Ovary (tissue), 9 donors: ENCODE data around the gene MCAT. TPM values are rescaled to one million over a fixed set of nuclear protein-coding genes. Genes with fewer than 3 reads are reported as not detected.

Source experiments
- DNase-seq, 5 donors: peaks; one replicate each; pipeline ENCODE4 v3.0.0-alpha.2; 2019 to 2020
- H3K27ac ChIP-seq, 2 donors: fragments of 200-600 bp; one replicate each; pipeline versions ENCODE4 v1.5.1 to v1.8.0; 2019 to 2022
- H3K27me3 ChIP-seq: fragments of 200-600 bp; one replicate; pipeline ENCODE4 v1.8.0; 2022
- H3K36me3 ChIP-seq: fragments of 200-600 bp; sonication (generic); one replicate; pipeline ENCODE4 v1.5.1; 2019
- H3K4me1 ChIP-seq: one replicate; pipeline ENCODE4 v1.8.1; 2013; ENCODE audit warnings: mild to moderate bottlenecking, moderate library complexity; ENCODE audit not compliant: insufficient read depth
- H3K4me3 ChIP-seq: fragments of 200-600 bp; sonication (generic); one replicate; pipeline ENCODE4 v1.5.1; 2017
- H3K9me3 ChIP-seq, 2 donors: fragments of 200-600 bp in 1 of 2; sonication (generic) in 1 of 2; one replicate each; pipeline versions ENCODE4 v1.5.1 to v1.8.1; 2013 to 2019; ENCODE audit warnings: mild to moderate bottlenecking in 1 of 2, moderate library complexity in 1 of 2
- CTCF ChIP-seq, 3 donors: fragments of 450-650 bp in 2 of 3; fragments of 200-600 bp in 1 of 3; IDR thresholded peaks; one replicate each; pipeline versions ENCODE4 v1.5.1 to v1.8.0; 2016 to 2022; ENCODE audit warnings: antibody characterized with exemption in 3 of 3, mild to moderate bottlenecking in 1 of 3
- EP300 ChIP-seq: sonication (generic); formaldehyde crosslinking; IDR thresholded peaks from one replicate; pipeline ENCODE4 v1.6.1; 2017; ENCODE audit warnings: antibody characterized with exemption
- POLR2A ChIP-seq: fragments of 450-650 bp; IDR thresholded peaks from one replicate; pipeline ENCODE4 v1.6.1; 2017; ENCODE audit warnings: antibody characterized with exemption, mild to moderate bottlenecking, moderate library complexity
- WGBS, 3 donors: extraction: QIAGEN DNeasy Blood & Tissue Kit in 1 of 3; methylation state at CpG; one replicate each; pipeline versions ENCODE4 v1.1.5 to v1.1.7; 2013 to 2017; 5-methylcytosine and 5-hydroxymethylcytosine counted together
- intact Hi-C, 4 donors: fragments of 100-400 bp; cut with DNase I; formaldehyde crosslinking; loops; one replicate each; pipeline versions ENCODE4 v1.11.0 to v1.15.1; 2022 to 2023
- polyA plus RNA-seq, 2 donors: library from polyadenylated mRNA; stranded (reverse); fragments of 200-250 nt in 1 of 2; fragments of 350-450 nt in 1 of 2; fragmentation: Illumina TruSeq in 1 of 2; extraction: RNeasy Lipid Tissue Mini Kit (QIAGEN cat#74804) in 1 of 2; gene quantifications; one replicate each; pipeline ENCODE4 v1.2.3, GENCODE V29; 2013 to 2014
- total RNA-seq, 7 donors: library from RNA; depleted of rRNA in 2 of 7; stranded (reverse); fragments of >200 nt in 2 of 7; fragmentation: NEBNext Ultra II Directional in 3 of 7; extraction: Animal tissue kit (Norgen Biotek cat#: 25700) in 3 of 7; gene quantifications; one replicate each; pipeline versions ENCODE4 v1.1.0 to v1.2.4, GENCODE V29; 2016 to 2023
- donor health status: DM: no; HTN: no; CAD: no; lungs with moderate emphysema.
- donor health status: DM: no; HTN: no; CAD: no.
- donor health status: Bipolar disorder and iron deficiency.
- donor health status: DM: yes; HTN: yes; CAD: no.
- donor health status: DM: no; HTN: no; CAD: no.
- donor health status: DM: yes; HTN: yes; CAD: no.

MCAT gene
- total and polyA plus RNA-seq, 9 donors, result 7.5 to 34.0 (median 15.9) TPM

- 68 to 76% (median 72%) methylated on average over 13 of the region's 13 CpGs for WGBS, 3 donors
- no peak overlapping the region for H3K27ac ChIP-seq
- intact Hi-C loops, result no loop called here
- H3K4me1 ChIP-seq, result peaks cover 9% of the 10 kb centered on the region
- H3K9me3 ChIP-seq, result no peaks in the 10 kb centered on the region
- no peaks in the 10 kb centered on the region for H3K27me3 ChIP-seq
- TF ChIP-seq CTCF (IDR thresholded peaks at IDR 0.05), result no peak
- TF ChIP-seq EP300, result no peak
- no peak for TF ChIP-seq POLR2A
- H3K4me3 ChIP-seq, result no peak overlapping the region
- no peak for DNase-seq
- H3K36me3 ChIP-seq, result no peaks in the 10 kb centered on the region
Measured at GRCh38 chr22:43113526-43114251, 29.5 kb downstream of the MCAT start.

GRCh38 chr22:43110927-43111623 is 32.1 kb downstream of the MCAT start:
- Histone ChIP-seq H3K4me3 (peak overlapping the region; percentile 40), H3K4me1 (peaks cover 9% of the 10 kb centered on the region), H3K36me3 (no peaks in the 10 kb centered on the region), H3K27me3 (no peaks in the 10 kb centered on the region), H3K27ac (no peak overlapping the region), H3K9me3 (no peaks in the 10 kb centered on the region)
- DNase-seq, result peak in 3 of 5 donors; percentile 32 to 50 (median 37)
- intact Hi-C loops, result no loop called here
- 3 to 4% (median 3%) methylated on average over 53 to 86 of the region's 86 CpGs for WGBS, 3 donors
- TF ChIP-seq CTCF (IDR thresholded peaks at IDR 0.05) (no peak), EP300 (no peak), POLR2A (no peak)

GRCh38 chr22:43110444-43110926 is 32.7 kb downstream of the MCAT start, which contains the start of gene BIK:
TSS of gene BIK (plus strand) at chr22:43110750. CDS start at chr22:43124023, 13,273 bp downstream.
- H3K36me3 ChIP-seq, result no peaks in the 10 kb centered on the region
- H3K4me1 ChIP-seq, result peaks cover 9% of the 10 kb centered on the region
- 0 to 1% (median 1%) methylated on average over 15 to 49 of the region's 49 CpGs for WGBS, 3 donors
- H3K9me3 ChIP-seq, result no peaks in the 10 kb centered on the region
- no peak within 1 kb of the TSS for H3K27ac ChIP-seq
- intact Hi-C loops, result no loop called here
- TF ChIP-seq EP300, result no peak
- no peak for TF ChIP-seq POLR2A
- TF ChIP-seq CTCF (IDR thresholded peaks at IDR 0.05), result no peak
- H3K4me3 ChIP-seq, result peak within 1 kb of the TSS; percentile 40
- no peaks in the 10 kb centered on the region for H3K27me3 ChIP-seq
- peak in 3 of 5 donors; percentile 31 to 42 (median 38) for DNase-seq

GRCh38 chr22:43109921-43110443 is 33.2 kb downstream of the MCAT start:
- TF ChIP-seq CTCF (IDR thresholded peaks at IDR 0.05) (no peak), EP300 (no peak), POLR2A (no peak)
- no peaks in the 10 kb centered on the region for H3K27me3 ChIP-seq
- intact Hi-C loops, result no loop called here

More at GRCh38 chr22:43109921-43110443, 33.2 kb downstream of the MCAT start:
- Histone ChIP-seq H3K9me3 (no peaks in the 10 kb centered on the region), H3K4me3 (no peak overlapping the region), H3K36me3 (no peaks in the 10 kb centered on the region), H3K27ac (no peak overlapping the region), H3K4me1 (peaks cover 9% of the 10 kb centered on the region)
- WGBS, 3 donors, result 4 to 5% (median 4%) methylated on average over 27 to 32 of the region's 32 CpGs
- DNase-seq, result no peak
